Neutrophil (primary cell): ENCODE results near the gene BRCC3.

Experiments used
- H3K27ac ChIP-seq: fragments of 200-600 bp; sonication (generic); 2 replicates; pipeline ENCODE4 v1.5.1; 2016; ENCODE audit warnings: mild to moderate bottlenecking, moderate library complexity
- H3K27me3 ChIP-seq: fragments of 200-600 bp; sonication (generic); 2 replicates; pipeline ENCODE4 v1.6.0; 2016; ENCODE audit warnings: mild to moderate bottlenecking
- H3K36me3 ChIP-seq: fragments of 200-600 bp; sonication (generic); 2 replicates; pipeline ENCODE4 v1.5.1; 2017
- H3K4me1 ChIP-seq, 2 experiments: fragments of 200-600 bp in 1 of 2; sonication (generic) in 1 of 2; 1 replicate in 1 of 2; 2 replicates in 1 of 2; pipeline versions ENCODE4 v1.5.1 to v1.6.1; 2013 to 2016; ENCODE audit warnings: low read depth in 1 of 2, low read length in 1 of 2, mild to moderate bottlenecking in 1 of 2, moderate library complexity in 1 of 2; ENCODE audit not compliant: control insufficient read depth in 1 of 2, insufficient read depth in 1 of 2
- H3K4me3 ChIP-seq, 2 experiments: fragments of 200-600 bp in 1 of 2; sonication (generic) in 1 of 2; 1 replicate in 1 of 2; 2 replicates in 1 of 2; pipeline ENCODE4 v1.5.1; 2013 to 2016; ENCODE audit warnings: low read depth in 1 of 2, low read length in 1 of 2, mild to moderate bottlenecking in 1 of 2, moderate library complexity in 1 of 2
- H3K9me3 ChIP-seq: fragments of 200-600 bp; sonication (generic); 2 replicates; pipeline ENCODE4 v1.5.1; 2016
- TF ChIP-seq, protein P1 (sequence below): fragments of 200-600 bp; sonication (generic); IDR thresholded peaks from 2 replicates; pipeline ENCODE4 v1.5.1; 2016; ENCODE audit warnings: antibody characterized with exemption

BRCC3 gene

GRCh38 chrX:155046129-155046810 lies 25.0 kb upstream of the BRCC3 start:
- Histone ChIP-seq H3K9me3 (no peaks in the 10 kb centered on the region), H3K36me3 (no peaks in the 10 kb centered on the region), H3K27ac (no peak overlapping the region), H3K27me3 (no peaks in the 10 kb centered on the region), H3K4me1 (no peaks in the 10 kb centered on the region), H3K4me3 (no peak overlapping the region)
- TF ChIP-seq, protein P1, sequence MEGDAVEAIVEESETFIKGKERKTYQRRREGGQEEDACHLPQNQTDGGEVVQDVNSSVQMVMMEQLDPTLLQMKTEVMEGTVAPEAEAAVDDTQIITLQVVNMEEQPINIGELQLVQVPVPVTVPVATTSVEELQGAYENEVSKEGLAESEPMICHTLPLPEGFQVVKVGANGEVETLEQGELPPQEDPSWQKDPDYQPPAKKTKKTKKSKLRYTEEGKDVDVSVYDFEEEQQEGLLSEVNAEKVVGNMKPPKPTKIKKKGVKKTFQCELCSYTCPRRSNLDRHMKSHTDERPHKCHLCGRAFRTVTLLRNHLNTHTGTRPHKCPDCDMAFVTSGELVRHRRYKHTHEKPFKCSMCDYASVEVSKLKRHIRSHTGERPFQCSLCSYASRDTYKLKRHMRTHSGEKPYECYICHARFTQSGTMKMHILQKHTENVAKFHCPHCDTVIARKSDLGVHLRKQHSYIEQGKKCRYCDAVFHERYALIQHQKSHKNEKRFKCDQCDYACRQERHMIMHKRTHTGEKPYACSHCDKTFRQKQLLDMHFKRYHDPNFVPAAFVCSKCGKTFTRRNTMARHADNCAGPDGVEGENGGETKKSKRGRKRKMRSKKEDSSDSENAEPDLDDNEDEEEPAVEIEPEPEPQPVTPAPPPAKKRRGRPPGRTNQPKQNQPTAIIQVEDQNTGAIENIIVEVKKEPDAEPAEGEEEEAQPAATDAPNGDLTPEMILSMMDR: no peak

DNA sequence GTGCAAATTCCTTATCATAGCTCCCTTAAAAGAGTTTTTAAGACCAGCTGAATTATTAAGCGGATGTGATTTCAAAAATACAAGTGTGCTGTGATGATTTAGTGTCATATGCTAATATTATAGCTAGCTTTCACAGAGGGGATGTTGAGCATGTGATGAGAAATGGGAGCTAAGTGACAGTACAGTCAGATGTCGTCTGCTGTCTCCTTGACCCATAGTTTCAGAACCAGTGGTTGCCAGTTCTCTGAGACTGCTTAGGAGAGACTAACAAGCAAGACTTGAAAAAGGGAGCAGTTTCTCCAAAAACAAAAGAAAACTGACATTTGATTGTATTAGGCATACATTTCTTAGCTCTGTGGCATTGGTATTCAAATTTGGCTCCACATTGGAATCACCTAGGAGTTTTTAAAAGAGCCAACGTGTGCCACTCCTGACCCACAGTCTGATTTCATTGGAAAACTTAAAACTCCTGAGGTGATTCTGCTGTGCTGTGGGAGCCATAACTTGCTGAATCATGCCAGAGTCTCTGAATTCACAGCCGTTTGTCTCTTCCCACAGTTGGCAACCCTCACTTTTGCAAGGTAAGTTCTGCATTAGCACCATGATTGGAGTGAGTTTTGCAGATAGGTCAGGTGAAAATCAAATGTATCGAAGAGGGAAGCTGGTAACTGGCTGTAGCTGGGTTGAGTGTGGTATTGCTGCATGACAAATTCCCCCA lies 24.3 kb upstream of the BRCC3 start:
- Histone ChIP-seq H3K9me3 (no peaks in the 10 kb centered on the region), H3K36me3 (no peaks in the 10 kb centered on the region), H3K4me1 (no peaks in the 10 kb centered on the region), H3K4me3 (no peak overlapping the region), H3K27ac (no peak overlapping the region), H3K27me3 (no peaks in the 10 kb centered on the region)
- TF ChIP-seq, protein P1: no peak

DNA sequence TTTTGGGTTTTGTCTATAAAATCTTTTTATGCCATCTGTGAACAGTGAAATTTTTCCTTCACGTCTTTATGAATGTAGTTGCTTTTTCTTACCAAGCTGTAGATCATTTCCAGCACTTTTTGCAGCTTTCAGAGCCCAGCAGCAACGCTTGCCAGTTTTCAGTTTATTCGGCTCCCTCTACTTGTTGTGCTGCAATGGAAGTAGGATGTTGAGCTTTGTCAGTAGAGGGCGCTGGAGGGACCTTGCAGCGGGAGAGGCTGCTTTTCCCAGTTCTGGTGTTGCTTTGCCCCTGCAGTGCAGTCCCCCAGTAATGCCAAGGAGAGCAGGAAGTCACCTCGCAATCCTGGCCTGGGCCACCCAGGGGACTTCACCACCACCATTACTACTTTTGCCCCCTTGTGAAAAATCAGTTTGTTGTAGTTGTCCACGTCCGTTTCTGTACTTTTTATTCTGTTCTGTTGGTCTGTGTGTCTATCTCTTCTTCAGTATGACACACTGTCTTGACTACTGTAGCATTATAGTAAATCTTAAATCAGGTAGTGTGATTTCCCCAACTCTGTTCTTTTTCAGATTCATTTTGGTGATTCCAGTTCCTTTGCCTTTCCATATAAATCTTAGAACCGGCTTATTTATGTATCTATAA lies 22.2 kb upstream of the BRCC3 start:
- Histone ChIP-seq H3K4me1 (no peaks in the 10 kb centered on the region), H3K27me3 (no peaks in the 10 kb centered on the region), H3K36me3 (no peaks in the 10 kb centered on the region), H3K9me3 (no peaks in the 10 kb centered on the region), H3K27ac (no peak overlapping the region), H3K4me3 (no peak overlapping the region)
- TF ChIP-seq, protein P1: peak; percentile 41

GRCh38 chrX:155052738-155053498 lies 18.4 kb upstream of the BRCC3 start:
- Histone ChIP-seq H3K27me3 (no peaks in the 10 kb centered on the region), H3K9me3 (no peaks in the 10 kb centered on the region), H3K27ac (no peak overlapping the region), H3K4me1 (peaks cover 6 to 7% of the 10 kb centered on the region in 2 experiments), H3K4me3 (no peak overlapping the region), H3K36me3 (no peaks in the 10 kb centered on the region)
- TF ChIP-seq, protein P1: no peak

- no peaks in the 10 kb centered on the region for H3K9me3 ChIP-seq
- H3K4me3 ChIP-seq: no peak overlapping the region
- TF ChIP-seq, protein P1: no peak
- no peaks in the 10 kb centered on the region for H3K36me3 ChIP-seq
- H3K27me3 ChIP-seq: no peaks in the 10 kb centered on the region
- H3K27ac ChIP-seq: no peak overlapping the region
- peaks cover 6 to 7% of the 10 kb centered on the region in 2 experiments for H3K4me1 ChIP-seq
Measured at GRCh38 chrX:155053656-155054055, 17.7 kb upstream of the BRCC3 start.
